Spleen (tissue), 11 donors: Measurements from ENCODE around the gene CDK14. TPM values are rescaled to one million over a fixed set of nuclear protein-coding genes. Genes with fewer than 3 reads are reported as not detected.

Experiments used
- DNase-seq: peaks from one replicate; pipeline ENCODE4 v3.0.0-alpha.2; 2020
- H3K27ac ChIP-seq, 8 donors: fragments of 200-600 bp; sonication (generic) in 7 of 8; 1 replicate in 4 of 8; 2 replicates in 4 of 8; pipeline versions ENCODE4 v1.5.0 to v1.8.0; 2016 to 2021; ENCODE audit warnings: inconsistent platforms in 4 of 8, mild to moderate bottlenecking in 4 of 8, moderate library complexity in 1 of 8
- H3K27me3 ChIP-seq, 7 donors: fragments of 200-600 bp; sonication (generic) in 6 of 7; replicated peaks in 1 of 7; 1 replicate in 4 of 7; 2 replicates in 3 of 7; pipeline versions ENCODE4 v1.5.0 to v1.8.0; 2016 to 2021; ENCODE audit warnings: inconsistent platforms in 3 of 7, mild to moderate bottlenecking in 1 of 7
- H3K36me3 ChIP-seq, 6 donors: fragments of 200-600 bp; sonication (generic) in 5 of 6; 1 replicate in 4 of 6; 2 replicates in 2 of 6; pipeline versions ENCODE4 v1.5.0 to v1.8.0; 2016 to 2021; ENCODE audit warnings: inconsistent platforms in 2 of 6
- H3K4me1 ChIP-seq, 6 donors: fragments of 200-600 bp; sonication (generic) in 5 of 6; 1 replicate in 3 of 6; 2 replicates in 3 of 6; pipeline versions ENCODE4 v1.5.0 to v1.8.0; 2016 to 2021; ENCODE audit warnings: inconsistent platforms in 3 of 6
- H3K4me3 ChIP-seq, 8 donors: fragments of 200-600 bp; sonication (generic) in 7 of 8; 1 replicate in 4 of 8; 2 replicates in 4 of 8; pipeline versions ENCODE4 v1.5.0 to v1.8.0; 2016 to 2021; ENCODE audit warnings: inconsistent platforms in 4 of 8, mild to moderate bottlenecking in 4 of 8, moderate library complexity in 2 of 8
- H3K9me3 ChIP-seq, 8 donors: fragments of 200-600 bp; sonication (generic) in 7 of 8; 1 replicate in 4 of 8; 2 replicates in 4 of 8; pipeline versions ENCODE4 v1.5.0 to v1.8.0; 2016 to 2021; ENCODE audit warnings: inconsistent platforms in 4 of 8
- CTCF ChIP-seq, 11 experiments: fragments of 200-600 bp in 7 of 11; fragments of 450-650 bp in 4 of 11; sonication (generic) in 4 of 11; IDR thresholded peaks in 8 of 11; conservative IDR thresholded peaks in 3 of 11; 1 replicate in 7 of 11; 2 replicates in 4 of 11; pipeline versions ENCODE4 v1.4.0 to v1.8.0; 2016 to 2021; ENCODE audit warnings: antibody characterized with exemption in 11 of 11, inconsistent platforms in 4 of 11, mild to moderate bottlenecking in 1 of 11
- POLR2A ChIP-seq, 3 donors: fragments of 450-650 bp; IDR thresholded peaks; one replicate each; pipeline ENCODE4 v1.5.1; 2017; ENCODE audit warnings: antibody characterized with exemption in 3 of 3, mild to moderate bottlenecking in 1 of 3
- POLR2AphosphoS5 ChIP-seq, 3 donors: sonication (generic); formaldehyde crosslinking; IDR thresholded peaks; one replicate each; pipeline ENCODE4 v1.5.1; 2017; ENCODE audit warnings: antibody characterized with exemption in 3 of 3
- WGBS, 5 donors: extraction: QIAGEN DNeasy Blood & Tissue Kit in 3 of 5; methylation state at CpG; one replicate each; pipeline versions ENCODE4 v1.1.5 to v1.1.7; 2013 to 2018; 5-methylcytosine and 5-hydroxymethylcytosine counted together
- intact Hi-C: fragments of 100-400 bp; cut with DNase I; formaldehyde crosslinking; loops from one replicate; pipeline ENCODE4 v1.15.0; 2023; ENCODE audit warnings: low total_unique reads
- polyA plus RNA-seq, 3 donors: library from polyadenylated mRNA; stranded (reverse); fragments of 200-250 nt; gene quantifications; one replicate each; pipeline ENCODE4 v1.2.1, GENCODE V29; 2013
- total RNA-seq, 7 donors: library from RNA; depleted of rRNA in 3 of 7; stranded (reverse); fragments of >200 nt in 3 of 7; fragmentation: NEBNext Ultra II Directional in 4 of 7; extraction: Animal tissue kit (Norgen Biotek cat#: 25700) in 4 of 7; gene quantifications; one replicate each; pipeline versions ENCODE4 v1.1.0 to v1.2.1, GENCODE V29; 2016 to 2021
- donor health status: healthy with polysubstance abuse.
- donor health status: DM: no; HTN: no; CAD: no; lungs with moderate emphysema.
- donor health status: DM: no; HTN: no; CAD: no.
- donor health status: Bipolar disorder and iron deficiency.
- donor health status: healthy.
- donor health status: DM: no; HTN: no; CAD: no.
- donor health status: DM: yes; HTN: yes; CAD: no.

Gene CDK14
- total and polyA plus RNA-seq, 10 donors = 6.6 to 109 (median 51.2) TPM

GRCh38 chr7:90835861-90836260 is 239.7 kb downstream of the CDK14 start:
- H3K36me3 ChIP-seq = peaks cover 0 to 21% (median 0%) of the 10 kb centered on the region in 6 donors
- H3K4me1 ChIP-seq = no peaks in the 10 kb centered on the region
- peaks cover 0 to 27% (median 22%) of the 10 kb centered on the region in 8 donors for H3K9me3 ChIP-seq
- DNase-seq = no peak
- no peak overlapping the region for H3K27ac ChIP-seq
- no peak overlapping the region for H3K4me3 ChIP-seq
- 76 to 100% (median 91%) methylated on average over 1 of the region's 1 CpG for WGBS, 5 donors
- no peaks in the 10 kb centered on the region for H3K27me3 ChIP-seq
- intact Hi-C loops = no loop called here
- no peak for TF ChIP-seq POLR2A (IDR thresholded peaks at IDR 0.05)
- TF ChIP-seq CTCF (IDR thresholded peaks at IDR 0.05 in 8 of 11, conservative IDR thresholded peaks at IDR 0.05 in 3 of 11) = no peak
- TF ChIP-seq POLR2AphosphoS5 (IDR thresholded peaks at IDR 0.05) = no peak

- no peak for DNase-seq
- H3K36me3 ChIP-seq = peaks cover 0 to 21% (median 0%) of the 10 kb centered on the region in 6 donors
- H3K4me1 ChIP-seq = no peaks in the 10 kb centered on the region
- peaks cover 0 to 27% (median 22%) of the 10 kb centered on the region in 8 donors for H3K9me3 ChIP-seq
- intact Hi-C loops = no loop called here
- 93 to 100% (median 97%) methylated on average over 2 of the region's 2 CpGs for WGBS, 5 donors
- no peak overlapping the region for H3K27ac ChIP-seq
- TF ChIP-seq POLR2AphosphoS5 (IDR thresholded peaks at IDR 0.05) (no peak), CTCF (IDR thresholded peaks at IDR 0.05 in 8 of 11, conservative IDR thresholded peaks at IDR 0.05 in 3 of 11) (no peak), POLR2A (IDR thresholded peaks at IDR 0.05) (no peak)
- H3K4me3 ChIP-seq = no peak overlapping the region
- H3K27me3 ChIP-seq = no peaks in the 10 kb centered on the region
These were observed 240.8 kb downstream of the CDK14 start for GRCh38 chr7:90836937-90837336.

GRCh38 chr7:90838799-90839198 is 242.7 kb downstream of the CDK14 start:
- no peak overlapping the region for H3K27ac ChIP-seq
- H3K9me3 ChIP-seq = peaks cover 0 to 27% (median 22%) of the 10 kb centered on the region in 8 donors
- H3K36me3 ChIP-seq = peaks cover 0 to 21% (median 0%) of the 10 kb centered on the region in 6 donors
- no peak for DNase-seq
- TF ChIP-seq POLR2A (IDR thresholded peaks at IDR 0.05) (no peak), CTCF (IDR thresholded peaks at IDR 0.05 in 8 of 11, conservative IDR thresholded peaks at IDR 0.05 in 3 of 11) (no peak), POLR2AphosphoS5 (IDR thresholded peaks at IDR 0.05) (no peak)
- WGBS, 5 donors = 90 to 96% (median 94%) methylated on average over 8 of the region's 8 CpGs
- intact Hi-C loops = no loop called here
- no peaks in the 10 kb centered on the region for H3K27me3 ChIP-seq
- no peak overlapping the region for H3K4me3 ChIP-seq
- H3K4me1 ChIP-seq = no peaks in the 10 kb centered on the region

GRCh38 chr7:90839316-90839715 is 243.2 kb downstream of the CDK14 start:
- intact Hi-C loops = no loop called here

More at GRCh38 chr7:90839316-90839715, 243.2 kb downstream of the CDK14 start:
- Histone ChIP-seq H3K36me3 (peaks cover 0 to 21% (median 0%) of the 10 kb centered on the region in 6 donors), H3K4me1 (no peaks in the 10 kb centered on the region), H3K27ac (no peak overlapping the region), H3K9me3 (peaks cover 0 to 27% (median 22%) of the 10 kb centered on the region in 8 donors), H3K4me3 (no peak overlapping the region), H3K27me3 (no peaks in the 10 kb centered on the region)
- WGBS, 5 donors = 56 to 86% (median 83%) methylated on average over 1 of the region's 1 CpG
- TF ChIP-seq CTCF (IDR thresholded peaks at IDR 0.05 in 8 of 11, conservative IDR thresholded peaks at IDR 0.05 in 3 of 11) (no peak), POLR2AphosphoS5 (IDR thresholded peaks at IDR 0.05) (no peak), POLR2A (IDR thresholded peaks at IDR 0.05) (no peak)
- DNase-seq = no peak
